VCaP (cell line): Measurements from ENCODE around the gene PHKA1.
"Not testable (repeated sequence)": the region's sequence is repeated elsewhere in the genome, so short reads cannot be mapped to it uniquely, and the experiment has no call there.

Experiments
- H3K27ac ChIP-seq: fragments of 450-650 bp; 2 replicates; pipeline ENCODE4 v1.5.1; 2017
- CTCF ChIP-seq: fragments of 450-650 bp; conservative IDR thresholded peaks from 2 replicates; pipeline ENCODE4 v1.5.1; 2017; ENCODE audit warnings: mild to moderate bottlenecking, moderate library complexity

Gene PHKA1

GRCh38 chrX:72568406-72569092 lies 145.6 kb downstream of the PHKA1 start:
- H3K27ac ChIP-seq: no peak overlapping the region
- TF ChIP-seq CTCF: no peak

DNA sequence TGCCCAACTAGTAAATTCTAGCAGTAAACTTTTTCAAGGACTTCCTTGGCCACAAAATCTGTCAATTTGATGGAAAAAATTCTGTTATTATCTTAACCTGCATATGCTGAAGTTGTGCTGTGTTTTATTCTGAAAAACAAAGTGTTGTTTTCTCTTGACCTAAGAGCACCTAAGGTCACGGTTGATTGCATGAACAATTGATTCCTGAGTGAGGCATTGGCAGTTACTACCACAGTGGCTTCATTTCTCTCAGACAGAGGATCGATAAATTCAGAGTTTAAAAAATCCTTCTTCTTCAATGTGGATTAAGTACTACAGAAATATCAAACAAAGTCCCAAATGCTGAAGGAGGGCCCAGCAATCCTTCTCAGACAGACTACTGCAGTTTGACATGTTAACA lies 147.7 kb downstream of the PHKA1 start:
- H3K27ac ChIP-seq: no peak overlapping the region
- no peak for TF ChIP-seq CTCF

GRCh38 chrX:72559655-72560054 lies 154.5 kb downstream of the PHKA1 start:
- not testable (repeated sequence) for H3K27ac ChIP-seq

GRCh38 chrX:72554448-72555140 lies 159.5 kb downstream of the PHKA1 start:
- TF ChIP-seq CTCF: no peak
- H3K27ac ChIP-seq: no peak overlapping the region

- not testable (repeated sequence) for H3K27ac ChIP-seq
Observed at GRCh38 chrX:72552443-72552842, 161.7 kb downstream of the PHKA1 start.

DNA sequence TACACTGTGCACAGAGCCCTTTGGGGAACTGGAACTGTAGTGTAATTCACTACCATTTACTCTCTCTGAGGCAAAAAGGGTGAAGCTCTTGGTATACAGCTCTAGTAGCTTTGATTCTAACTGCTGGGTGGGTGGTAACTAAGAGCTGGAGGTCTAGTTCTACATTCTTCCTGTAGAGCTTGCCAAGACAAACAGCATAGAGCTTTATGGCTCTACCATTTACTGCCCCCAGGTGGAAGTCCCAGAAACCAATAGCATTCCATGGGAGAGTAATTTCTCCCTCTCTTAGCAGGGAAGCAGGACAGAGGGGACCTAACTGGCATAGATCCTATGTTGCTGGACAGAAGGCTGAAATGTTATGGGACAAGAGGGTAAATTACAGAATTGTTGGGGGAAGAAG lies 168.1 kb downstream of the PHKA1 start:
- no peak overlapping the region for H3K27ac ChIP-seq
- TF ChIP-seq CTCF: 0 out of 2 replicates have a peak, but pooled peaks have one; percentile 13

DNA sequence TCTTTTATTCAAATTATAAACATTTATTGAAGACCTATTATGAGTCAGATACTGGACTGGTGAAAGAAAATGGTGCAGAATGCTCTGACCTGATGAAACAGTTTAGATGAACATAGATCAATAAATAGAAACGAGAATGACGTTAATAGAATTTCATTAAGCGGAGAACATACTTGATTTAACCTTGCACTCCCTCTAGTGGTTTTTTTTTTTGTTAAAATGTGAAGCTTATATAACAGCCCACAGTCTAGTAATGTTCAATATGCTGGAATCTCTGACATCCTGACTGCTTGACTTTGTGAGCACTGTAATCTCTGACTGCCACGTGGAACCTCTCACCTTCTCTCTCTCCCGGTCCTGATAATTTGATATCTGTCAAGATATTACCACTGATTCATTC lies 173.8 kb downstream of the PHKA1 start:
- peak; percentile 63 for TF ChIP-seq CTCF
- no peak overlapping the region for H3K27ac ChIP-seq

GRCh38 chrX:72539822-72540221 lies 174.3 kb downstream of the PHKA1 start:
- TF ChIP-seq CTCF: no peak
- no peak overlapping the region for H3K27ac ChIP-seq
